Measurements from ENCODE around the gene CFAP57. TPM values are rescaled to one million over a fixed set of nuclear protein-coding genes. Genes with fewer than 3 reads are reported as not detected.

CFAP57 gene
- total and polyA plus RNA-seq, 2 of the 13 experiments (the other 11 are each of a cell fraction or from before 2014, with no cell fraction given), result 0.01 TPM; not detected in 1

GRCh38 chr1:43149889-43150288 lies 22.2 kb upstream of the CFAP57 start:
- FAIRE-seq (no peak), DNase-seq (ENCODE audit: low spot score) (no peak), ATAC-seq (no peak)
- in situ Hi-C loops (cut with HindIII; ENCODE audit: extremely low pct_ligation_motif_present, low pct_unique_long_range_greater_than_20kb) (no loop called here), intact Hi-C loops (cut with micrococcal nuclease; ENCODE audit: unreplicated experiment) (no loop called here)
- 37% methylated on average over 5 of the region's 5 CpGs for WGBS (ENCODE audit: low lambda C conversion rate)
- no TSS peak for BruUV-seq (replicated peaks)
- Histone ChIP-seq H3K9ac (ENCODE audit: insufficient read depth, low read depth, low read length) (no peak overlapping the region), H2AFZ (ENCODE audit: low read length) (no peak overlapping the region), H4K20me1 (ENCODE audit: insufficient read depth, low read length) (no peaks in the 10 kb centered on the region), H3K4me3 (replicated peaks in 1 of 3; ENCODE audit: insufficient read depth in 1 of 3, low read depth in 2 of 3, low read length in 3 of 3) (no peak overlapping the region), H3K27me3 (ENCODE audit: control insufficient read depth in 1 of 2, insufficient read depth in 2 of 2, low read length in 2 of 2) (no peaks in the 10 kb centered on the region), H3K36me3 (replicated peaks in 1 of 2; ENCODE audit: control insufficient read depth in 1 of 2, insufficient read depth in 2 of 2, low read length in 2 of 2) (no peaks in the 10 kb centered on the region), H3K27ac (ENCODE audit: extremely low read length, insufficient read depth, low read length) (no peak overlapping the region), H3K4me1 (ENCODE audit: insufficient read depth, low read length) (no peaks in the 10 kb centered on the region), H3K79me2 (ENCODE audit: insufficient read depth, low read length) (no peaks in the 10 kb centered on the region), H3K9me3 (ENCODE audit: low read length) (no peaks in the 10 kb centered on the region), H3K4me2 (ENCODE audit: low read depth, low read length) (no peak overlapping the region)
- ChIA-PET POLR2A (no interaction called here), CTCF (ENCODE audit: low intra/inter-chr PET ratio, low total read pairs) (no interaction called here)
- TF ChIP-seq ZBTB21 (CRISPR knock-in tag; IDR thresholded peaks at IDR 0.05), result no peak
- no peak for TF ChIP-seq ZNF101 (CRISPR knock-in tag; IDR thresholded peaks at IDR 0.05; ENCODE audit: borderline replicate concordance, low read depth)
- TF ChIP-seq HNF1B (CRISPR knock-in tag; IDR thresholded peaks at IDR 0.05), result no peak

- no TSS peak for BruUV-seq (replicated peaks)
- no peak overlapping the region for H3K4me3 ChIP-seq (replicated peaks in 1 of 3; ENCODE audit: insufficient read depth in 1 of 3, low read depth in 2 of 3, low read length in 3 of 3)
- in situ Hi-C loops (cut with HindIII; ENCODE audit: extremely low pct_ligation_motif_present, low pct_unique_long_range_greater_than_20kb) (no loop called here), intact Hi-C loops (cut with micrococcal nuclease; ENCODE audit: unreplicated experiment) (no loop called here)
- FAIRE-seq (no peak), ATAC-seq (no peak), DNase-seq (ENCODE audit: low spot score) (no peak)
- H3K27ac ChIP-seq (ENCODE audit: extremely low read length, insufficient read depth, low read length), result no peak overlapping the region
- H3K79me2 ChIP-seq (ENCODE audit: insufficient read depth, low read length), result no peaks in the 10 kb centered on the region
- no peak overlapping the region for H3K4me2 ChIP-seq (ENCODE audit: low read depth, low read length)
- no peak overlapping the region for H2AFZ ChIP-seq (ENCODE audit: low read length)
- H3K4me1 ChIP-seq (ENCODE audit: insufficient read depth, low read length), result no peaks in the 10 kb centered on the region
- H3K9me3 ChIP-seq (ENCODE audit: low read length), result no peaks in the 10 kb centered on the region
- WGBS (ENCODE audit: low lambda C conversion rate), result 69% methylated on average over 4 of the region's 4 CpGs
- CTCF ChIA-PET (ENCODE audit: low intra/inter-chr PET ratio, low total read pairs), result no interaction called here
- no peak for TF ChIP-seq CENPBD1 (CRISPR knock-in tag; IDR thresholded peaks at IDR 0.05; ENCODE audit: borderline replicate concordance, low read depth)
- TF ChIP-seq ZNF768 (CRISPR knock-in tag; IDR thresholded peaks at IDR 0.05), result no peak
- no peak for TF ChIP-seq ZNF713 (CRISPR knock-in tag; IDR thresholded peaks at IDR 0.05)
- peaks cover 0 to 1% of the 10 kb centered on the region in 2 experiments; a peak in 1 of 5 replicates for H3K27me3 ChIP-seq (ENCODE audit: control insufficient read depth in 1 of 2, insufficient read depth in 2 of 2, low read length in 2 of 2)
- H3K9ac ChIP-seq (ENCODE audit: insufficient read depth, low read depth, low read length), result no peak overlapping the region
- H4K20me1 ChIP-seq (ENCODE audit: insufficient read depth, low read length), result no peaks in the 10 kb centered on the region
- H3K36me3 ChIP-seq (replicated peaks in 1 of 2; ENCODE audit: control insufficient read depth in 1 of 2, insufficient read depth in 2 of 2, low read length in 2 of 2), result no peaks in the 10 kb centered on the region
- POLR2A ChIA-PET, result no interaction called here
Measured at GRCh38 chr1:43152866-43153265, 19.3 kb upstream of the CFAP57 start.
